ENCODE measurements around the gene PRR5L. TPM values are rescaled to one million over a fixed set of nuclear protein-coding genes. Genes with fewer than 3 reads are reported as not detected.

The PRR5L gene
- polyA plus RNA-seq, 1 donor (not counting 4 experiments of a cell fraction or from before 2014, with no cell fraction given): 20.1 TPM

DNA sequence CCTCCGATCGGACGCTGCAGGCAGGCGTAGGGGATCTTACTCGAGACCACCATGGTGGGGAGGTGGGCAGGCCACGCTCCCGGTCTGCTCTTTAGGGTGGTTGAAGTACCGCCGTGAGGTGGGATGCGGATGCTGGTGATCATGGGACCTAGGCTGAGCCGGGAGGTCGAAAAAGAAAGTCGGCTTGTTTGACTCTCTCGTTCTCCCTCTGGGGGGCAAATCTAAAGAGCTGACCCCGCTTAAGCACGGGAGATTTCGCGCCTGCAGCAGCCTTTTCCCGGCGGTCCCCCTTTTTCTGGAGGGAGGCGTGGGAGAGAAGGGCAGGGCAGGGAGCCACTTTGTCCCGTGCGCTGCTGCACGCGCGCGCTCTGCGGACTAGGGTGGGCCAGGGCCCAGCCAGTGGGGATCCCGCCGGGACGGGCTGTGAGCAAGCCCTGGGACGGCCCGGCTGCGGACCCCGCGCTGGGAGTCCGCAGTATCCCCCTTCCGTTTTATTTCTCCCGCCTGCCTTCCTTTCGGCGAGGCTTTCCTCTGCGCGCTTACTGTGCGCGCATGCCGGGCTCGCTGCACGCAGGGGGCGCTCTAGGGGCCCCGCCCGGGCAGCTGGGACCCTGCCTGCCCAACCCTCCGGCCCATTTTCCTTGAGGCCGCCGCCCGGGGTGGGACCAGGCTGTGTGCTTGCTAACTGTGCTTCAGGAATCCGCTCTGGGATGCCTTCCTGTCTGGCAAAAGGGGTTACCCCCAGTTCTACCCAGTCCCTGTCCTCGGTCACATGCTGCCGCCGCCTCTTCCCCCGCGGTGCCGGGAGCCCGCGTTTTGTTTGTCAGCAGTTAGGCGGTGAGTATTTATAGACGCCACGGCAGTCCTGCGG is 81.0 kb downstream of the PRR5L start:
- H3K9me1 ChIP-seq (ENCODE audit: control insufficient read depth, extremely low read depth, insufficient read depth, low read length): no peaks in the 10 kb centered on the region
- no peaks in the 10 kb centered on the region for H4K20me1 ChIP-seq (ENCODE audit: control insufficient read depth, extremely low read depth, insufficient read depth, low read length)
- DNase-seq (ENCODE audit: low read depth, low spot score) (no peak), FAIRE-seq (no peak)
- TF ChIP-seq, protein P1, sequence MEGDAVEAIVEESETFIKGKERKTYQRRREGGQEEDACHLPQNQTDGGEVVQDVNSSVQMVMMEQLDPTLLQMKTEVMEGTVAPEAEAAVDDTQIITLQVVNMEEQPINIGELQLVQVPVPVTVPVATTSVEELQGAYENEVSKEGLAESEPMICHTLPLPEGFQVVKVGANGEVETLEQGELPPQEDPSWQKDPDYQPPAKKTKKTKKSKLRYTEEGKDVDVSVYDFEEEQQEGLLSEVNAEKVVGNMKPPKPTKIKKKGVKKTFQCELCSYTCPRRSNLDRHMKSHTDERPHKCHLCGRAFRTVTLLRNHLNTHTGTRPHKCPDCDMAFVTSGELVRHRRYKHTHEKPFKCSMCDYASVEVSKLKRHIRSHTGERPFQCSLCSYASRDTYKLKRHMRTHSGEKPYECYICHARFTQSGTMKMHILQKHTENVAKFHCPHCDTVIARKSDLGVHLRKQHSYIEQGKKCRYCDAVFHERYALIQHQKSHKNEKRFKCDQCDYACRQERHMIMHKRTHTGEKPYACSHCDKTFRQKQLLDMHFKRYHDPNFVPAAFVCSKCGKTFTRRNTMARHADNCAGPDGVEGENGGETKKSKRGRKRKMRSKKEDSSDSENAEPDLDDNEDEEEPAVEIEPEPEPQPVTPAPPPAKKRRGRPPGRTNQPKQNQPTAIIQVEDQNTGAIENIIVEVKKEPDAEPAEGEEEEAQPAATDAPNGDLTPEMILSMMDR (optimal IDR thresholded peaks at IDR 0.05 in 1 of 3, IDR thresholded peaks at IDR 0.05 in 1 of 3, conservative IDR thresholded peaks at IDR 0.05 in 1 of 3; ENCODE audit: extremely low read depth in 1 of 3, insufficient read depth in 2 of 3, low read length in 3 of 3): peak; percentile 48 to 82 (median 68)
- no peak for TF ChIP-seq EZH2 (IDR thresholded peaks at IDR 0.05; ENCODE audit: low read length)
- no peaks in the 10 kb centered on the region for H3K27me3 ChIP-seq (ENCODE audit: control insufficient read depth, extremely low read depth, insufficient read depth, low read length)
- dilution Hi-C loops (cut with MboI; ENCODE audit: extremely low pct_ligation_motif_present, low sequenced_read_pairs): loop anchor here (25.0 kb wide), 1 partner anchor 90 kb away; the partner anchor contains the start of genes COMMD9 and PRR5L
- H3K4me3 ChIP-seq (ENCODE audit: control insufficient read depth in 2 of 3, extremely low read depth in 1 of 3, insufficient read depth in 2 of 3, low read depth in 1 of 3, low read length in 3 of 3): peak overlapping the region; percentile 89 to 93 (median 90)
- peak overlapping the region; percentile 47 for H3K27ac ChIP-seq (ENCODE audit: control insufficient read depth, insufficient read depth, low read length)
- peaks cover 1 to 14% of the 10 kb centered on the region in 2 experiments for H3K36me3 ChIP-seq (ENCODE audit: control insufficient read depth in 2 of 2, extremely low read depth in 1 of 2, insufficient read depth in 2 of 2, low read length in 2 of 2)
- peak overlapping the region; percentile 77 for H3K9ac ChIP-seq (ENCODE audit: control insufficient read depth, extremely low read depth, insufficient read depth, low read length)
- H3K4me1 ChIP-seq (ENCODE audit: control insufficient read depth, extremely low read depth, insufficient read depth, low read length): peaks cover 8% of the 10 kb centered on the region
- H2AFZ ChIP-seq (ENCODE audit: control insufficient read depth, low read length): peak overlapping the region; percentile 95
- H3K9me3 ChIP-seq (ENCODE audit: control insufficient read depth, low read depth, low read length): no peaks in the 10 kb centered on the region
- H3K4me2 ChIP-seq (ENCODE audit: control insufficient read depth, extremely low read depth, insufficient read depth, low read depth, low read length): peak overlapping the region; percentile 90
- H3K79me2 ChIP-seq (ENCODE audit: control insufficient read depth, insufficient read depth, low read length): peaks cover 28% of the 10 kb centered on the region

DNA sequence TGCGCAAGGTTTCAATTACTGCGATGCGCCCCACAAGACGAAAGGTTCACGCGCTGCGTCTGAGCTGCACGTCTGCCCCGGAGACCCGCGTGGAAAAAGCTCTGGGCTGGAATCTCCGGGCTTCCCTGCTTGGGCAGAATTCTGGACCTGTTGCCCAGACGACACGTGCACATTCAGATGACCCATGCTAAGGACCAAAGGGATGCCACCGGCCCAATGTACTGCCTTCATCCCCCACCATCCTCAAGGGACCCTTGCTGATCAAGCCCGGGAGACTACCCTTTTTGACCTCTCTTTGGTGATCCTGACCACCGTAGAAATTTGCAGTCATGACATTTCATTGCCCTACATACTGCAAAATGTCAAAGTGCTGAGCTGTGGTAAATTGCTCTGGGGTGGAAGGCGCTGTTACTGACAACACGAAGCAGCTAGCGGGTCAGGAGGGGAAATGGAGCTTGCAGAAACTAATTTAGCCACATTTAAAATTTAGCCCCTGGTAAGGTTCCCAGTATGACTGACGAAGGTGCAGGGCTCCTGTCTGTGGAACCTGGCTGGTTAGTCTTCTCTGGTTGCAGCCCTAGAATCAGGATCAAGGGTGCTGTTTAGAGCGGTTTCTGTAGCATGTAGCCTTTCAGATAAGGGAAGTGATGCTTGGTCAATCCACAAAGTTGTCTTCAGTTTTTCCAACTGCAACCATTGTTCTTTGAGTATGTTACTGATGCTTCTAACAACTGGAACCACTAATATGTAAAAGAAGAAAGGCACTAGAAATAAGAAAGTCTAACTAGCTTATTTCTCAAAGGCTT is 81.9 kb downstream of the PRR5L start:
- Histone ChIP-seq H3K79me2 (ENCODE audit: control insufficient read depth, insufficient read depth, low read length) (peaks cover 28% of the 10 kb centered on the region), H2AFZ (ENCODE audit: control insufficient read depth, low read length) (peak overlapping the region; percentile 95), H3K4me2 (ENCODE audit: control insufficient read depth, extremely low read depth, insufficient read depth, low read depth, low read length) (peak overlapping the region; percentile 90), H3K4me1 (ENCODE audit: control insufficient read depth, extremely low read depth, insufficient read depth, low read length) (peaks cover 8% of the 10 kb centered on the region), H3K4me3 (ENCODE audit: control insufficient read depth in 2 of 3, extremely low read depth in 1 of 3, insufficient read depth in 2 of 3, low read depth in 1 of 3, low read length in 3 of 3) (peak overlapping the region; percentile 89 to 93 (median 90)), H3K9ac (ENCODE audit: control insufficient read depth, extremely low read depth, insufficient read depth, low read length) (peak overlapping the region; percentile 77), H4K20me1 (ENCODE audit: control insufficient read depth, extremely low read depth, insufficient read depth, low read length) (no peaks in the 10 kb centered on the region), H3K27me3 (ENCODE audit: control insufficient read depth, extremely low read depth, insufficient read depth, low read length) (no peaks in the 10 kb centered on the region), H3K9me1 (ENCODE audit: control insufficient read depth, extremely low read depth, insufficient read depth, low read length) (peaks cover 3% of the 10 kb centered on the region), H3K27ac (ENCODE audit: control insufficient read depth, insufficient read depth, low read length) (peak overlapping the region; percentile 47), H3K36me3 (ENCODE audit: control insufficient read depth in 2 of 2, extremely low read depth in 1 of 2, insufficient read depth in 2 of 2, low read length in 2 of 2) (peaks cover 3 to 18% of the 10 kb centered on the region in 2 experiments), H3K9me3 (ENCODE audit: control insufficient read depth, low read depth, low read length) (no peaks in the 10 kb centered on the region)
- dilution Hi-C loops (cut with MboI; ENCODE audit: extremely low pct_ligation_motif_present, low sequenced_read_pairs): loop anchor here (25.0 kb wide), 1 partner anchor 91 kb away; the partner anchor contains the start of genes COMMD9 and PRR5L
- no peak for TF ChIP-seq EZH2 (IDR thresholded peaks at IDR 0.05; ENCODE audit: low read length)
- TF ChIP-seq, protein P1 (optimal IDR thresholded peaks at IDR 0.05 in 1 of 3, IDR thresholded peaks at IDR 0.05 in 1 of 3, conservative IDR thresholded peaks at IDR 0.05 in 1 of 3; ENCODE audit: extremely low read depth in 1 of 3, insufficient read depth in 2 of 3, low read length in 3 of 3): no peak
- no peak for FAIRE-seq
- DNase-seq (ENCODE audit: low read depth, low spot score): no peak
